MCF 10A (cell line): Measurements from ENCODE around the gene CEP70. TPM values are rescaled to one million over a fixed set of nuclear protein-coding genes. Genes with fewer than 3 reads are reported as not detected.

ENCODE experiments used
- BruUV-seq: library from RNA; stranded (reverse); fragments of 400-500 nt; replicated peaks from 2 replicates; lab custom pipeline; 2021; lab: Mats Ljungman, UMichigan
- CTCF ChIA-PET: fragments of 300-600 bp; sonication (Branson Sonifier 250); formaldehyde crosslinking; extraction: SDS; loops from one replicate; lab custom pipeline; 2021; ENCODE audit warnings: antibody characterized with exemption, inconsistent platforms; lab: Yijun Ruan, JAX
- POLR2A ChIA-PET: fragments of 300-600, 350-650 bp; sonication (Branson Sonifier 250); formaldehyde crosslinking; extraction: SDS; loops from one replicate; lab custom pipeline; 2020; ENCODE audit warnings: antibody characterized with exemption, inconsistent platforms; lab: Yijun Ruan, JAX
- DNase-seq: peaks from one replicate; pipeline ENCODE4 v3.0.0-alpha.2; 2018; ENCODE audit not compliant: unreplicated experiment
- H3K27ac Mint-ChIP-seq: one replicate; pipeline ENCODE4 v1.8.0; 2022; ENCODE audit warnings: mild to moderate bottlenecking, low read depth, mixed read lengths; ENCODE audit not compliant: unreplicated experiment
- H3K27me3 Mint-ChIP-seq: one replicate; pipeline ENCODE4 v1.8.0; 2022; ENCODE audit warnings: mixed read lengths; ENCODE audit not compliant: insufficient read depth, unreplicated experiment
- H3K36me3 Mint-ChIP-seq: one replicate; pipeline ENCODE4 v1.8.0; 2022; ENCODE audit warnings: mild to moderate bottlenecking, moderate library complexity, mixed read lengths; ENCODE audit not compliant: insufficient read depth, unreplicated experiment
- H3K4me1 Mint-ChIP-seq: one replicate; pipeline ENCODE4 v1.8.0; 2022; ENCODE audit warnings: mixed read lengths; ENCODE audit not compliant: insufficient read depth, unreplicated experiment
- H3K4me3 Mint-ChIP-seq: one replicate; pipeline ENCODE4 v1.8.0; 2022; ENCODE audit warnings: mild to moderate bottlenecking, moderate library complexity, mixed read lengths; ENCODE audit not compliant: unreplicated experiment
- H3K9me3 Mint-ChIP-seq: one replicate; pipeline ENCODE4 v1.8.0; 2022; ENCODE audit warnings: mixed read lengths; ENCODE audit not compliant: unreplicated experiment
- intact Hi-C: fragments of 100-400 bp; cut with micrococcal nuclease; formaldehyde crosslinking; loops from 2 replicates; pipeline ENCODE4 v1.14.1; 2022
- total RNA-seq: library from RNA; stranded (reverse); gene quantifications from 2 replicates; pipeline ENCODE4 v1.2.3, GENCODE V29; 2022
- TF ChIP-seq, protein P1 (sequence below): fragments of 200-600 bp; IDR thresholded peaks from one replicate; pipeline ENCODE4 v1.8.0; 2022; ENCODE audit warnings: antibody characterized with exemption, mild to moderate bottlenecking; ENCODE audit not compliant: unreplicated experiment

Gene CEP70
- total RNA-seq, 1 experiment from 2014 or later, result 21.3 TPM

DNA sequence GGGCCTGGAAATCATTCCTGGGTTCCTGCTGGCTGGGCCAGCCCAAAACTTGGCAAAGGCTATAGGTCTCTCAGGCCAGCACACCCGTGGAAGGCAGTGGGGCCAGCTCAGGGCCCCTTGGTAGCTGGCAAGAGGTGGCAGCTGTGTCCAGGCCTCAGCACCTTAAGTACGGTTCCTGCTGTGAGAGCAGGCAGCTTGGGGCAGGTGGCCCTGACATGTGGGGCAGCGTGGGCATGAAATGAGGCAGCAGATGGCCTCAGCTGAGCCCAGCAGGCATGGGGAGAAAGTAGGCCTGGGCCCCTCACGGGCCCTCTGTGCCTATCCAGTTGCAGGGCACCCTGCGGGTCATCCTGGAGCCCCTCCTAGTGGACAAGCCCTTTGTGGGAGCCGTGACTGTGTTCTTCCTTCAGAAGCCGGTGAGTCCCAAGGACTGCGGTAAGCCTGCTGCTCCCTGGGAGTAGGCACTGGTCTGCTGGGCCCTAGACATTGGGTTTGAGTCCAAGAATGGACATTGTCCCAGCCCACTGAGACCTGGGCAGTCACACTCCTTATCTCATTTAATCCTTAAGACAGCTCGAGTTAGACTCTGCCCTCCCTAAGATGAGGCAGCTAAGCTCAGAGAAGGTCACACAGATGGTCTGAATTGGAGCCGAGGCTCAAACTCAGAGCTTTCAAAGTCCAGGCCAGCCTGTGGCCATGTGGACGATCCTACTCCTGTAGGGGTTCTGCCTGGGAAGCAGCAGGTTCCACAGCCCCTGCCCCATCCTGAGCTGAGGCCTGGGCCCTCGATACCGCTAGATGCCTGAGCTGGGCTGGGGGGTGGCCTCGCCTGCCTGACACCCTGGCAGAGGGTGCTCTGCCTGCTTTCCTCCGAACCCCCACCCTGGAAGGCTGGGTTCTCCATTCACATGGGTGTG lies 134.2 kb downstream of the CEP70 start:
- no peak for DNase-seq
- ChIA-PET POLR2A (no interaction called here), CTCF (interaction anchor here (0.5 to 0.8 kb wide), 3 partner anchors 18 to 41 kb away, joined by 3 to 4 read pairs (median 3); no protein-coding TSS in a partner anchor)
- H3K27ac Mint-ChIP-seq, result no peak overlapping the region
- H3K27me3 Mint-ChIP-seq, result no peaks in the 10 kb centered on the region
- H3K4me1 Mint-ChIP-seq, result no peaks in the 10 kb centered on the region
- no peaks in the 10 kb centered on the region for H3K36me3 Mint-ChIP-seq
- H3K4me3 Mint-ChIP-seq, result no peak overlapping the region
- intact Hi-C loops, result no loop called here
- no TSS peak for BruUV-seq
- TF ChIP-seq, protein P1, sequence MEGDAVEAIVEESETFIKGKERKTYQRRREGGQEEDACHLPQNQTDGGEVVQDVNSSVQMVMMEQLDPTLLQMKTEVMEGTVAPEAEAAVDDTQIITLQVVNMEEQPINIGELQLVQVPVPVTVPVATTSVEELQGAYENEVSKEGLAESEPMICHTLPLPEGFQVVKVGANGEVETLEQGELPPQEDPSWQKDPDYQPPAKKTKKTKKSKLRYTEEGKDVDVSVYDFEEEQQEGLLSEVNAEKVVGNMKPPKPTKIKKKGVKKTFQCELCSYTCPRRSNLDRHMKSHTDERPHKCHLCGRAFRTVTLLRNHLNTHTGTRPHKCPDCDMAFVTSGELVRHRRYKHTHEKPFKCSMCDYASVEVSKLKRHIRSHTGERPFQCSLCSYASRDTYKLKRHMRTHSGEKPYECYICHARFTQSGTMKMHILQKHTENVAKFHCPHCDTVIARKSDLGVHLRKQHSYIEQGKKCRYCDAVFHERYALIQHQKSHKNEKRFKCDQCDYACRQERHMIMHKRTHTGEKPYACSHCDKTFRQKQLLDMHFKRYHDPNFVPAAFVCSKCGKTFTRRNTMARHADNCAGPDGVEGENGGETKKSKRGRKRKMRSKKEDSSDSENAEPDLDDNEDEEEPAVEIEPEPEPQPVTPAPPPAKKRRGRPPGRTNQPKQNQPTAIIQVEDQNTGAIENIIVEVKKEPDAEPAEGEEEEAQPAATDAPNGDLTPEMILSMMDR, result no peak
- no peaks in the 10 kb centered on the region for H3K9me3 Mint-ChIP-seq

DNA sequence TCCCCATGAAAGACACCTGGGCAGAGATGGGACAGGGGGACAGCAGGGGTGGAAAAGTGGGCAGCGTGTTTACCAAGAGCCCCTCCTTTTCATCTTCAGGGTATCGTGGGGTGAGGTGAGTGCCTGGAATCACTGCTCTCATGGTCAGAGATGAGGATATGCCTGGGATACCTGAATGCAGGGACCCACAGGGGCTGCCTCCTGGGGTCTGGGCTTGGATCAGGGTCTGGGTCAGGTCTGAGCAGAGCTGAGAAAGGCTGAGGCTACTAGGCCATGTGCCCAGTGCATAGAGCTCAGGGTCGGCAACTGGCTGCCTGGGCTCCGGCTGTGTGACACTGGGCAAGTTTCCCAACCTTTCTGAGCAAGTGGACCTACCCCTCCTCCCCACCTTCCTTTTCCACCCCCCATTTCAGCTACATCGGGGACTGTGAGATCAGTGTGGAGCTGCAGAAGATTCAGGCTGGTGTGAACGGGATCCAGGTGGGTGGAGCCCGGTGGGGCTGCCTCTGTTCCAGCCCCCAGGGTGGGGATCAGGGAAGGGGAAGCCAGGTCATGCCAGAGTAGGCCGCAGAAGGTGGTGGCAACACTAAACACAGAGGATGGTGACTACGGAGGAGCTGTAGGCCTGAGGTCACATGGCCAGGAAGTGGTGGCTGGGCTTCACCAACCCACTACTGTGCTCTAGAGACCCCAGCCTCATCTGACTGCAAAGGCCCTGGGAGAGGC lies 135.1 kb downstream of the CEP70 start:
- ChIA-PET POLR2A (interaction anchor here (0.6 kb wide), 1 partner anchor 457 kb away, joined by 3 read pairs; no protein-coding TSS in a partner anchor), CTCF (interaction anchor here (0.6 to 2.1 kb wide), 2 partner anchors 42 to 124 kb away, joined by 3 to 7 read pairs; no protein-coding TSS in a partner anchor)
- no peak for DNase-seq
- Mint-ChIP-seq H3K27me3 (no peaks in the 10 kb centered on the region), H3K4me3 (no peak overlapping the region), H3K4me1 (no peaks in the 10 kb centered on the region), H3K36me3 (no peaks in the 10 kb centered on the region), H3K27ac (no peak overlapping the region), H3K9me3 (no peaks in the 10 kb centered on the region)
- BruUV-seq, result no TSS peak
- intact Hi-C loops, result no loop called here
- TF ChIP-seq, protein P1, result no peak

DNA sequence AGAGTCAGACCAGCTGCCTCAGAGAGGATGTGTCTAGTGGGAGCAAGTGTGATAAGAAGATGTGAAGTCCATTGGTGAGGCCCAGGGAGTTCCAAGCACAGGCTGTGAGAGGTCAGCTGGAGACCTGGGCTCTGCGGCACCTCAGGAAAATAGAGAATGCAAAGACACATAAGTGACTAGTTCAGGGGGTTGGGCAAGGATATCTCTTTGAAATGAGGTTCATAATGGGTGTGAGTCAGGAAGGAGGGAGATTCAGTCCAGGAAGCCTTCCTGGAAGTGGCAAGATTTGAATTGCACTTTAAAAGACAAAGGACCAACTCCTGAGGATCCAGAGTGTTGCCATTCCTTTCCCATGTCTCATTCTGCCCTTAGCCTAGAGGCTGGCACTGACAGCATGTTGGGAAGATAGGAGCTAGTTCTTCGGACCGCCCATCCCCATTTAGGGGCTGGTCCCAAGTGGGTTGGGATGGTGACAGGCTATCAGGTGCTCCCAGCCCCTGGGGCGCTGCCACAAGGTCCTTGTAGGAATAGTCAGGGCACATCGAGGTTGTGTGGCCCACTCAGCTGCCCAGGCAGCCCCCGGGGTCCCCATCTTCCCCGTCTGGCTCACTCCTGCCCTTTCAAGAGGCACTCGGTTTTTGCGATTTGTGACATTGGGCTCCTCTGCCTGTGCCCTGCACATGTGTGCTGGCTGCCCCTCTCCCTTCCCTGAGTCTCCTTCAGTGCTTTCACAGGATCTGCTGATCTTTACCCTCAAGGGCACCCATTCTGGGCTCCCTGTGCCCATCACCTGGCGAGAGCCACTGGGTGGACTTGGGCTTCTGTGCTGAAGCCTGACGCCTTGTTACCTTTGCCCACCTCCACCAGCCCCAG lies 136.0 kb downstream of the CEP70 start:
- no TSS peak for BruUV-seq
- ChIA-PET CTCF (interaction anchor here (0.6 to 2.1 kb wide), 3 partner anchors 39 to 125 kb away, joined by 3 to 7 read pairs (median 4); no protein-coding TSS in a partner anchor), POLR2A (interaction anchor here (0.6 kb wide), 1 partner anchor 458 kb away, joined by 3 read pairs; no protein-coding TSS in a partner anchor)
- H3K4me3 Mint-ChIP-seq, result no peak overlapping the region
- no peaks in the 10 kb centered on the region for H3K36me3 Mint-ChIP-seq
- H3K4me1 Mint-ChIP-seq, result no peaks in the 10 kb centered on the region
- H3K27me3 Mint-ChIP-seq, result no peaks in the 10 kb centered on the region
- TF ChIP-seq, protein P1, result no peak
- H3K27ac Mint-ChIP-seq, result no peak overlapping the region
- DNase-seq, result no peak
- intact Hi-C loops, result no loop called here
- no peaks in the 10 kb centered on the region for H3K9me3 Mint-ChIP-seq
